H1 (cell line): ENCODE data around the gene ACTL8. TPM values are rescaled to one million over a fixed set of nuclear protein-coding genes. Genes with fewer than 3 reads are reported as not detected.

Experiments
- CTCF ChIA-PET: fragments of 300-600 bp; sonication (Branson Sonifier 250); formaldehyde crosslinking; loops from one replicate; lab custom pipeline; 2021; ENCODE audit not compliant: partially characterized antibody; lab: Charles Lee
- POLR2A ChIA-PET: fragments of 300-600 bp; sonication (Branson Sonifier 250); formaldehyde crosslinking; loops from one replicate; lab custom pipeline; 2021; ENCODE audit warnings: inconsistent platforms; ENCODE audit not compliant: partially characterized antibody; lab: Charles Lee
- DNase-seq, 2 experiments: peaks; one replicate each; pipeline versions ENCODE4 v3.0.0 to v3.0.0-alpha.2; 2010 to 2022; ENCODE audit warnings: low spot score in 2 of 2, low read depth in 1 of 2, mixed read lengths in 1 of 2
- FAIRE-seq: peaks from 2 replicates; lab custom pipeline; 2011; peaks lifted over from hg19 to GRCh38; lab: Jason Lieb, UNC
- H2AFZ ChIP-seq: 2 replicates; pipeline ENCODE4 v1.8.1; 2012; ENCODE audit warnings: low read length, inconsistent platforms
- H2AK5ac ChIP-seq: 2 replicates; pipeline ENCODE4 v1.6.1; 2013; ENCODE audit warnings: low read depth, low read length
- H2BK120ac ChIP-seq: replicated peaks from 2 replicates; pipeline ENCODE3; 2013; ENCODE audit warnings: low read depth, low read length, inconsistent platforms
- H2BK12ac ChIP-seq: 2 replicates; pipeline ENCODE4 v1.6.1; 2013; ENCODE audit warnings: low read depth, low read length
- H2BK15ac ChIP-seq: 2 replicates; pipeline ENCODE4 v1.6.1; 2013; ENCODE audit warnings: low read length
- H2BK20ac ChIP-seq: 2 replicates; pipeline ENCODE4 v1.6.1; 2013; ENCODE audit warnings: low read length
- H2BK5ac ChIP-seq: 2 replicates; pipeline ENCODE4 v1.6.1; 2013; ENCODE audit warnings: low read depth, low read length
- H3K14ac ChIP-seq: 2 replicates; pipeline ENCODE4 v1.6.1; 2013; ENCODE audit warnings: inconsistent platforms; ENCODE audit not compliant: insufficient read length
- H3K18ac ChIP-seq: 2 replicates; pipeline ENCODE4 v1.6.1; 2013; ENCODE audit warnings: low read length; ENCODE audit errors: extremely low read depth
- H3K23ac ChIP-seq: 2 replicates; pipeline ENCODE4 v1.6.1; 2013; ENCODE audit warnings: inconsistent platforms; ENCODE audit not compliant: insufficient read length
- H3K23me2 ChIP-seq: 2 replicates; pipeline ENCODE4 v1.6.1; 2013; ENCODE audit warnings: low read depth, low read length
- H3K27ac ChIP-seq: 2 replicates; pipeline ENCODE4 v1.6.1; 2011; ENCODE audit warnings: low read depth, low read length, inconsistent platforms
- H3K27me3 ChIP-seq, 4 experiments: replicated peaks in 1 of 4; 1 replicate in 1 of 4; 2 replicates in 3 of 4; pipeline versions ENCODE4 v1.6.1 to v1.8.1; 2011 to 2013; ENCODE audit warnings: low read length in 3 of 4, mild to moderate bottlenecking in 3 of 4, inconsistent platforms in 2 of 4, mixed read lengths in 2 of 4, moderate library complexity in 1 of 4; ENCODE audit not compliant: control insufficient read depth in 3 of 4, insufficient read depth in 3 of 4; ENCODE audit errors: extremely low read depth in 1 of 4
- H3K36me3 ChIP-seq, 4 experiments: 2 replicates each; pipeline versions ENCODE4 v1.6.1 to v1.8.1; 2011 to 2013; ENCODE audit warnings: mild to moderate bottlenecking in 4 of 4, low read length in 3 of 4, moderate library complexity in 2 of 4, control low read depth in 1 of 4, inconsistent platforms in 1 of 4; ENCODE audit not compliant: insufficient read depth in 4 of 4, control insufficient read depth in 2 of 4
- H3K4ac ChIP-seq: replicated peaks from 2 replicates; pipeline ENCODE3; 2013; ENCODE audit warnings: low read length, low read depth, mixed read lengths, inconsistent platforms; ENCODE audit not compliant: insufficient read length
- H3K4me1 ChIP-seq, 4 experiments: replicated peaks in 1 of 4; 1 replicate in 1 of 4; 2 replicates in 3 of 4; pipeline versions ENCODE4 v1.6.1 to v1.8.1; 2011 to 2013; ENCODE audit warnings: low read length in 3 of 4, inconsistent platforms in 2 of 4, mixed read lengths in 1 of 4; ENCODE audit not compliant: insufficient read depth in 4 of 4, control insufficient read depth in 3 of 4
- H3K4me2 ChIP-seq, 2 experiments: 2 replicates each; pipeline versions ENCODE4 v1.6.1 to v1.8.1; 2011 to 2013; ENCODE audit warnings: low read depth in 2 of 2, low read length in 2 of 2, control low read depth in 1 of 2, inconsistent platforms in 1 of 2, mild to moderate bottlenecking in 1 of 2; ENCODE audit not compliant: insufficient read depth in 1 of 2
- H3K4me3 ChIP-seq, 4 experiments: fragments of 200-600, 300-600 bp in 1 of 4; sonication (generic), shearing (Covaris generic), sonication (Bioruptor Twin) in 1 of 4; 2 replicates each; pipeline versions ENCODE4 v1.5.1 to v1.8.1; 2011 to 2016; ENCODE audit warnings: low read length in 4 of 4, low read depth in 3 of 4, control low read depth in 2 of 4, inconsistent platforms in 2 of 4, mild to moderate bottlenecking in 2 of 4, mixed read lengths in 1 of 4, moderate library complexity in 1 of 4; ENCODE audit not compliant: insufficient read depth in 2 of 4; ENCODE audit errors: extremely low read depth in 1 of 4
- H3K56ac ChIP-seq: replicated peaks from 2 replicates; pipeline ENCODE3; 2013; ENCODE audit warnings: low read depth, mild to moderate bottlenecking, mixed read lengths, low read length, inconsistent platforms; ENCODE audit not compliant: insufficient read length
- H3K79me1 ChIP-seq: 2 replicates; pipeline ENCODE4 v1.6.1; 2013; ENCODE audit warnings: low read depth, low read length, control low read depth
- H3K79me2 ChIP-seq, 2 experiments: 2 replicates each; pipeline versions ENCODE4 v1.6.1 to v1.8.1; 2012 to 2013; ENCODE audit warnings: low read length in 2 of 2, mild to moderate bottlenecking in 2 of 2, inconsistent platforms in 1 of 2; ENCODE audit not compliant: insufficient read depth in 2 of 2, control insufficient read depth in 1 of 2
- H3K9ac ChIP-seq, 4 experiments: replicated peaks in 1 of 4; 1 replicate in 1 of 4; 2 replicates in 3 of 4; pipeline versions ENCODE4 v1.6.1 to v1.8.1; 2011 to 2013; ENCODE audit warnings: low read depth in 3 of 4, low read length in 3 of 4, control low read depth in 2 of 4, mild to moderate bottlenecking in 2 of 4, moderate library complexity in 2 of 4, inconsistent platforms in 1 of 4; ENCODE audit errors: extremely low read depth in 1 of 4
- H3K9me3 ChIP-seq, 2 experiments: 2 replicates each; pipeline versions ENCODE4 v1.6.1 to v1.8.1; 2012 to 2013; ENCODE audit warnings: mild to moderate bottlenecking in 2 of 2, moderate library complexity in 2 of 2, control low read depth in 1 of 2, inconsistent platforms in 1 of 2, low read depth in 1 of 2, low read length in 1 of 2, mixed read lengths in 1 of 2; ENCODE audit not compliant: insufficient read depth in 2 of 2
- H4K20me1 ChIP-seq, 2 experiments: replicated peaks in 1 of 2; 2 replicates each; pipeline versions ENCODE3 to v1.8.1; 2011 to 2013; ENCODE audit warnings: inconsistent platforms in 2 of 2, low read length in 2 of 2, mild to moderate bottlenecking in 1 of 2; ENCODE audit not compliant: insufficient read depth in 2 of 2, control insufficient read depth in 1 of 2
- H4K5ac ChIP-seq: 2 replicates; pipeline ENCODE4 v1.6.1; 2013; ENCODE audit warnings: low read length, low read depth, mixed read lengths, inconsistent platforms; ENCODE audit not compliant: insufficient read length
- H4K8ac ChIP-seq: 2 replicates; pipeline ENCODE4 v1.8.0; 2013; ENCODE audit warnings: mild to moderate bottlenecking, moderate library complexity, low read length, inconsistent platforms; ENCODE audit not compliant: insufficient read depth; ENCODE audit errors: extremely low read depth
- H4K91ac ChIP-seq: replicated peaks from 2 replicates; pipeline ENCODE3; 2013; ENCODE audit warnings: low read length, mixed read lengths, inconsistent platforms; ENCODE audit not compliant: insufficient read length
- EGR1 ChIP-seq: IDR thresholded peaks from 2 replicates; pipeline ENCODE4 v1.6.1; 2011; ENCODE audit warnings: low read depth, low read length, borderline replicate concordance
- EP300 ChIP-seq, 2 experiments: IDR thresholded peaks; 1 replicate in 1 of 2; 2 replicates in 1 of 2; pipeline ENCODE4 v1.6.1; 2011 to 2012; ENCODE audit warnings: low read depth in 2 of 2, low read length in 2 of 2, mild to moderate bottlenecking in 2 of 2, borderline replicate concordance in 1 of 2, inconsistent platforms in 1 of 2, moderate library complexity in 1 of 2
- KDM5A ChIP-seq: fragments of 200-600 bp; IDR thresholded peaks from 2 replicates; pipeline ENCODE4 v1.7.1; 2012; ENCODE audit warnings: mild to moderate bottlenecking, low read length, inconsistent platforms, mixed read lengths
- POLR2A ChIP-seq, 2 experiments: IDR thresholded peaks; 1 replicate in 1 of 2; 2 replicates in 1 of 2; pipeline ENCODE4 v1.6.1; 2011; ENCODE audit warnings: low read depth in 2 of 2, low read length in 2 of 2, mild to moderate bottlenecking in 2 of 2; ENCODE audit errors: control extremely low read depth in 1 of 2
- SIX5 ChIP-seq: IDR thresholded peaks from 2 replicates; pipeline ENCODE4 v1.6.1; 2011; ENCODE audit warnings: mild to moderate bottlenecking, low read depth, low read length
- ZNF274 ChIP-seq: IDR thresholded peaks from 2 replicates; pipeline ENCODE4 v1.7.0; 2012; ENCODE audit warnings: low read length, borderline replicate concordance; ENCODE audit errors: extremely low read depth
- WGBS, 2 experiments: shearing (Covaris generic) in 1 of 2; methylation state at CpG; one replicate each; pipeline versions ENCODE4 v1.1.6 to v1.1.7; 2013 to 2015; ENCODE audit warnings: low lambda C conversion rate in 2 of 2, mixed read lengths in 2 of 2, inconsistent platforms in 1 of 2, low coverage in 1 of 2, missing lambda C conversion rate in 1 of 2; ENCODE audit not compliant: insufficient replicate concordance in 2 of 2, insufficient coverage in 1 of 2, insufficient read length in 1 of 2; ENCODE audit errors: extremely low coverage in 1 of 2, missing lambda C conversion rate in 1 of 2; 5-methylcytosine and 5-hydroxymethylcytosine counted together
- polyA plus RNA-seq, 7 experiments: library from polyadenylated mRNA; depleted of rRNA in 3 of 7; stranded (reverse) in 5 of 7; unstranded in 2 of 7; fragments of >200 nt in 5 of 7; fragments of 200-250 nt in 2 of 7; gene quantifications; 1 replicate in 5 of 7; 2 replicates in 1 of 7; 4 replicates in 1 of 7; pipeline versions ENCODE4 v1.2.1 to v1.2.3, GENCODE V29; 2011 to 2013; ENCODE audit warnings: missing spikeins in 2 of 7, mixed read lengths in 2 of 7
- total RNA-seq: library from RNA; stranded (reverse); fragmentation: NEBNext Ultra II Directional; extraction: Animal tissue kit (Norgen Biotek cat#: 25700); gene quantifications from 2 replicates; pipeline ENCODE4 v1.2.1, GENCODE V29; 2021

ACTL8 gene
- total and polyA plus RNA-seq, 2 of the 8 experiments (the other 6 are each of a cell fraction or from before 2014, with no cell fraction given), result 0.33 to 0.47 TPM

DNA sequence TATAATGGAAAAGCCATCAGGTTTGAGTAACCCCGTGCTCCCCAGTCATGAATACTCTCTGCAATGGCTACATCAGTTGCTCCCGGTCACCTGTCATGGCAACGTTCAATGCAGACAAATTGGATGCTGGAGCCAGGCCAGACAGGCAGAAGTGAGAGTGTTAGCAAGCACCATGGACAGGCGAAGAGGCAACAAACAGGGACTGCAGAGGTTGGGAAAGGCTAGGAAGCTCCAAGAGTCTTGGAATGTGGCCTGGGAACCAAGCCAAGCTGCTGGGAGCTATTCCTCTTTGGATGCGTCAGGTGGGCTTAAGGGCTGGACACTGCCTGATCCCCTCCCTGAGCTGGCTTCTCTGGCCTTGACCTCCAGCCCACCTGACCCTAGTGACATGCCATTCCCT, 102.9 kb downstream of the ACTL8 start:
- Histone ChIP-seq H2AK5ac (no peak overlapping the region), H3K14ac (no peak overlapping the region), H4K20me1 (no peaks in the 10 kb centered on the region), H3K23ac (no peak overlapping the region), H2BK20ac (no peak overlapping the region), H3K4me2 (no peak overlapping the region), H2BK15ac (0 out of 2 replicates have a peak overlapping the region, but pooled peaks have one; percentile 72), H2BK5ac (no peak overlapping the region), H3K79me1 (no peaks in the 10 kb centered on the region), H3K4me3 (no peak overlapping the region), H2BK12ac (no peak overlapping the region), H3K9me3 (no peaks in the 10 kb centered on the region), H2BK120ac (no peak overlapping the region), H3K23me2 (peaks cover 7% of the 10 kb centered on the region; the same call in 1 of the 2 replicates), H3K4ac (no peak overlapping the region), H4K8ac (no peak overlapping the region; the same call in 1 of the 2 replicates), H4K91ac (no peak overlapping the region), H3K36me3 (no peaks in the 10 kb centered on the region), H3K27me3 (peaks cover 0 to 3% (median 0%) of the 10 kb centered on the region in 4 experiments; a peak in 1 of 7 replicates), H3K9ac (no peak overlapping the region), H2AFZ (no peak overlapping the region), H3K79me2 (no peaks in the 10 kb centered on the region), H3K4me1 (no peaks in the 10 kb centered on the region; a peak in 1 of 7 replicates), H3K18ac (no peak overlapping the region), H4K5ac (no peak overlapping the region), H3K27ac (no peak overlapping the region), H3K56ac (no peak overlapping the region)
- no peak for TF ChIP-seq ZNF274
- no peak for TF ChIP-seq KDM5A
- no peak for TF ChIP-seq POLR2A (IDR thresholded peaks at IDR 0.05; ENCODE audit: control extremely low read depth in 1 of 2, low read depth in 2 of 2, low read length in 2 of 2)
- no peak for TF ChIP-seq EGR1
- TF ChIP-seq EP300 (IDR thresholded peaks at IDR 0.05; ENCODE audit: borderline replicate concordance in 1 of 2, low read depth in 2 of 2, low read length in 2 of 2), result no peak
- no peak for TF ChIP-seq SIX5
- CTCF ChIA-PET, result interaction anchor here (0.6 to 1.6 kb wide), 6 partner anchors 29 to 377 kb away, joined by 3 to 5 read pairs (median 4); no protein-coding TSS in a partner anchor
- POLR2A ChIA-PET, result no interaction called here
- WGBS, 2 experiments, result 87% methylated on average over 5 of the region's 5 CpGs; no CpG with 5 or more reads in 1 of the 2 experiments
- DNase-seq (no peak), FAIRE-seq (no peak)
